ENCODE data around the gene NFKB1.

NFKB1 gene

DNA sequence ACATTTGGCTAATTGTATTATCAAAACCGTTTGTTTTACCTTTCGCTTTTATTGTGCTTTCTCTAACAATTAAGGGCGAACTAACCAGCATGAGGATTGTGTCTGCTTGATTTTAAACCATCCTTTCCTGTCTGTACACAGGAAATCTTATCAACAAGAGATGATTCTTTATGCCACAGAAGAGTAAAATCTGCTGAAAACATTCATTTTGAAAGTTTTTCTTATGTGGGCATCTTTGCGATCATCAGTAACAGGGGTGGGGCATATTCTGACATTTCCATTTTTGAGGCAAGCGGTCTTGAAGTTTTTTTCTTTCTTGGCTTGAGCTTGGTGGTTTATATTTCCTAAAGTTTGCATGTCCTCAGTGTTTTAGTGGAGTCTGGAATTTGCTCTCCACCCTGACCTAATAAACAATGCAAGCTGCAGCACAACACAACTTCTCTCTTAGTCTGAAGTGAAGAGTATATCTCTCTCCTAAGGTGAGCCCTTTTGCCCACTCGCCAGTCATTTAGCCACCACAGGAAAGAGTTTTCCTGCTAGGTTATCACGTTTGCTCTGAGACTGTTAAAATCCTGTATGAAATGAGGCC, 26.6 kb downstream of the NFKB1 start:
- in situ Hi-C loops (cut with HindIII; ENCODE audit: low sequenced_read_pairs): no loop called here

DNA sequence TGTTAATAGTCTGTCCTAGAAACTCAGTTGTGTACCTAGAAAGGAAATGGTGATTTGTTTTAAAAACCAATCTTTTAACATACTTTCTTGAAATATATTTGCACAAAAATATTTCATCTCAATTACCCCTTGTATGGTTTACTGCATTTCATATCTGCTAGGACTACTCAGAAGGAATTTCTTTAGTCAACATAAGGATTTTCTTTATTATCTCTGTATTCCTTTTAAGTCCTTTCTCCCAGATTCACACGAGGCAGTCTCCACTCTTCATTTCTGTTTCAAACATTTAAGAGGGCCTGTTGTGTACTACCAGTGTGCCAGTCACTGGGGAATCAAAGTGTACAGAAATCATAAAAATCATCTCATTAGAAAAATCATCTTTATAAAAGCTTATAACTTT, 28.8 kb downstream of the NFKB1 start:
- in situ Hi-C loops (cut with HindIII; ENCODE audit: low sequenced_read_pairs): no loop called here

DNA sequence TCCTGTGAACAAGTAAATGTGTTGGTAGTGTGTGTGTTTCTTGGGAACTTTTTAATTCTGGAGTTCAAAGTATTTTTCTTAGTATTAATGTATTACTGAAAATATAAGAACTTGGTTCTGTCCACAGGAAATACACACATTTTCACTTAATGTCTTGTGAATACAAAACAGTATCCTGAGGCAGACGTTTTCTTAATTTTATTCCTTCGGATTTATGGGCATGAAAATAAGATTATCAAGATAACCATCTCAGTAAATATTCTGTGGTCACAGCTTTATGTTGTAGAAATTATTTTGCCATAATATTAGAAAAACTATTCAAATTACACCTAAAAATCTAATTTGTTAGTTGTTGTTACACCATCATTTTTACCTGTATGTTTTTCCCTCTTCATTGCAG, 29.8 kb downstream of the NFKB1 start:
- in situ Hi-C loops (cut with HindIII; ENCODE audit: low sequenced_read_pairs): no loop called here

DNA sequence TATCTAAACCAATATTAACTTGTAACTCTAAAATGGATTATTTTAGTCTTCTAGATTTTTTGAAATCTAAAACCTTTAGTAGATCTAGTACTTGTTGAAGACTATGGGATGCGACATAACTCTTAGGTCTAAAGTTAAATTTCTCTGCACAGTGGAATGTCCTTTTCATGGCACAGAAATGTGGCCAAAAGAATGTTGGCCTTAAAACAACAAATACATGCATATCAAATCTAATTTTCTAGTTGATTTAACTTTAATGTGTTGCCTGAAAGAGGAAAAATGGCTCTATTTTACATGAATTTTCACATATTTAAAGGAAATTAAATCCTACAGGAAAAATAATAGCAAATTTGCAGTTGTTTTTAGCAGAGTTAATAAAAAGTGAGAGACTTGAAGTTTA, 30.3 kb downstream of the NFKB1 start:
- in situ Hi-C loops (cut with HindIII; ENCODE audit: low sequenced_read_pairs): no loop called here

DNA sequence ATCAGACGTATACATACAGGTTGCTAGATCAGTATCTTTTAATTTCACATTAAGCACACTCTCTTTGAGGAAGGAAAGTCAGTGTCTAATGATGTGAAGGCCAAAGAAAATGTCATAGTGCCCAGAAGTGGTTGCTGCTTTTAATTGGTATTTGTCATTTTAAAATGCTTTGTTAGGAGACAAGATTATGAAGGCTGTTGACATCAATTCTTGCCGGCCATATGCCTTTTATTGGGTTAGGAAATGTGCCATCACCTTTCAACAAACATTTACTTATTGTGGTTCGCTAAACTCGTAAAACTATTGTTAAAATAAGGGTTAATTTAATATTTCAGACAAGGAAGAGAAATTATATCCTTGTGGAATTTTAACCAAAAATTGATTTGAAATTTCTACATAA, 32.2 kb downstream of the NFKB1 start:
- in situ Hi-C loops (cut with HindIII; ENCODE audit: low sequenced_read_pairs): no loop called here

DNA sequence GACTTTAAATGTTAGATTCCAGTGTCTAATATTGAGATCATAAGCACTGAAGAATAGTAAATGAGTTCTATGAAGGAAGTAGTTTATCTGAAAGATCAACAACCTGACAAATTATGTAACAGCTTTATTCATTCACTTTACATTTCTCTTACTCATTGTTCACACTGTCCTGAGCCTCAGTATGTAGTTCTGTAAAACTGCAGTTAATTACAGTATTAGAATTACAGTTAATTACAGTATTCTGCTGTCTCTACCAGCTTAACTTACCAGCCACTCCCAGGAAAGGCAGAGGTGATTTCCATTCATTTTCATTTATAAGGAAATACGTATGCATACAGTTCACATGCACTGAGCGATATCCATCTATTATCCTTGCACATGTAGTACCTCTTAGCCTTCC, 32.7 kb downstream of the NFKB1 start:
- in situ Hi-C loops (cut with HindIII; ENCODE audit: low sequenced_read_pairs): no loop called here

DNA sequence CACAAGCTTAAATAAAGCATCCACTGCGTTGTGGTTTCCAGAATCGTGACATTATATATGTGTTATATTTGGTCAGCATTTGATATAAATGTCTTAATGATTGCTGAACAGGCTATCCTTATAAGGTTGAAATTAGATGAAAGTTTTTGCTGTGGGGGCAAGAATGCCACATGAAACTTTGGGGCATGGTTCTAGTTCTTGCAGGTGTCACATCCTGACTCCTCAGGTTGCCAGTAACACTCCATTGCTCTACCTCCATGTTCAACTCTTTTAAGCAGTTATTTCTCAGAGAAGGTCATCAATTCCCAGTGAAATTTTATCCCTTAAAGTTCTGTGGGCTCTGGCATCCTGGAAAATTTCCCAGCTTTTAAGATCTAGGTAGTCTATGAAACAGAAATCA, 33.7 kb downstream of the NFKB1 start:
- in situ Hi-C loops (cut with HindIII; ENCODE audit: low sequenced_read_pairs): no loop called here

DNA sequence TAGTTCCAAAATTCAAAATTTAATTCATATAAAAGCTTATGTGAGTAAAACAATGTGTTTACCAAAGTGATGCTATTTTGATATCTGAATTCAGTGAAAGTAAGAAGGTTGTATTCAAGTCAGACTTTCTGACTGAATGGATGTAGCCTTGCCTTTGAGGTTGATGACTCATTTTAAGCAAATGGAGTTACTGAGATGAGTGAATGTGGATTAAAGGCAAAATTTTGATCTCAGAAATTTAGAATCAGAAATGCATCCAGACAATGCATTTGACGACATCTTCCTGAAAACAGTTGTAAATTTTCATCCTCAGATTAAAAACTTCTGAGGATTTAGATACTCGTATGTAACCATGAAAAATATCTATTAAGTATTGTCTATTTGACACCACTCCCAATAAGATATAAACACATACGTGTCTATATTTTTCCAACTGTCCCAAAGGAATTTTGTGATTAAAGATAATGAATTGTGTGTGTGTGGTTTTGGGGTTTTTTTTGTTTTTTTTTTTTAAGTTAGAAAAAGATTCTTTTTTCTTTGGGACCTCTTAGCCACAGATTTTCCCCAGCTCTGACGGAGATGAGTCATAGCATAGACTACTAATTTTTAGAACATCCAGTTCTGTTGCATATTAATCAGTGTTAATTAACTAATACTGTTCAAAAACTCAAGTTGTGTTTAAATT, 34.4 kb downstream of the NFKB1 start:
- in situ Hi-C loops (cut with HindIII; ENCODE audit: low sequenced_read_pairs): no loop called here

DNA sequence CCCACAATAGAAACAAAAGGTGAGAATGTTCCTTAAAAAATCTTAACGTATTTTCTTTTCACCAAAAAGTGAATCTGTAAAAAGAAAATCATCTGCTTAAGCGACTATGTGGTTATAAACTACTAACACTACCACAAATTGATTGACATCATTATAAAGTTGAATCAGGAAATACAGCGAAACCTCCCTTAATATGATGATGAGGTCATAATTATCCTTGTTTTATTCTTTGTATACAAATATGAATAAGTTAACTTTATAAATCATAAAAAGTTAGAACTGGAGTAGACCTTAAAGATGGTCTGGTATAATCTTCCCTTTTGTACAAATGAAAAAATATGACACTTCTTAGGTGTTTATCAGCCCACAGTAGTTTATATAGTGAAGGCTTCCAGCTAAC, 35.6 kb downstream of the NFKB1 start:
- in situ Hi-C loops (cut with HindIII; ENCODE audit: low sequenced_read_pairs): no loop called here

DNA sequence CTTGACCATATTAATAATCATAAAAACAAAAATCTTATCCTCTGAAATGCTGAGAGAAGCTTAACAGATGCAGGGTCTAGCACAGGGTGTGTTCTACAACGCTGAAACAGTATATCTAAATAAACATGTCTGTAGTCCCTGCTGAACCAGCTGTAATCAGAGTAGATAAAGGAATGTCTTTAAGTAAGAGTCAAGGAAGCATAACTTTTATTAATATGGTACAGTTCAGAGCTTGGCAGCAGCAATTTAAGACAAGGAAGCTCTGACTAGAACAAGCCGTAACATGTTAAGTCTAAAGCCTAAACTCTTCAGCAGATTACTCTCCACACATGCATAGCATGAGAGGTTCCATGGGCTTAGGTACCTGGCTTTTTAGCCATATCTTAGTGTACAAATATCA, 36.1 kb downstream of the NFKB1 start:
- in situ Hi-C loops (cut with HindIII; ENCODE audit: low sequenced_read_pairs): no loop called here

DNA sequence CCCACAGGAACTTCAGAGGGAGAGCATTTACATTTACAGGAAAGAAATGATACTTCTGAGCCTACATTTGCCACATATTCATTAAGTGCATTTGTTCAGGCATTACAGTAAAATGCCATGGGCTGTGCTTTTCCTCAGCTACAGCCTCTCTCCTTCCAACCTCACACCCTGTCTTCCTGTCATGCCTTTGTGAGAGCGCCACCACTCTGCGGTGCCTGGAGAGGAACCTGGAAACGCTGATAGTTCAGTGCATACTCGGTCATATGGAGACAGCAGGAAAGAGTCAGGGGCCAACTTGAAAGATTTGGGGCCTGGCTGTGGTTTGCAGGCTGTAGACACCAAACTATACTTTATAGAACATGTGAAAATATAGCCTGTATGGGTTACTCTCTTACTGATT, 40.5 kb downstream of the NFKB1 start:
- in situ Hi-C loops (cut with HindIII; ENCODE audit: low sequenced_read_pairs): no loop called here

DNA sequence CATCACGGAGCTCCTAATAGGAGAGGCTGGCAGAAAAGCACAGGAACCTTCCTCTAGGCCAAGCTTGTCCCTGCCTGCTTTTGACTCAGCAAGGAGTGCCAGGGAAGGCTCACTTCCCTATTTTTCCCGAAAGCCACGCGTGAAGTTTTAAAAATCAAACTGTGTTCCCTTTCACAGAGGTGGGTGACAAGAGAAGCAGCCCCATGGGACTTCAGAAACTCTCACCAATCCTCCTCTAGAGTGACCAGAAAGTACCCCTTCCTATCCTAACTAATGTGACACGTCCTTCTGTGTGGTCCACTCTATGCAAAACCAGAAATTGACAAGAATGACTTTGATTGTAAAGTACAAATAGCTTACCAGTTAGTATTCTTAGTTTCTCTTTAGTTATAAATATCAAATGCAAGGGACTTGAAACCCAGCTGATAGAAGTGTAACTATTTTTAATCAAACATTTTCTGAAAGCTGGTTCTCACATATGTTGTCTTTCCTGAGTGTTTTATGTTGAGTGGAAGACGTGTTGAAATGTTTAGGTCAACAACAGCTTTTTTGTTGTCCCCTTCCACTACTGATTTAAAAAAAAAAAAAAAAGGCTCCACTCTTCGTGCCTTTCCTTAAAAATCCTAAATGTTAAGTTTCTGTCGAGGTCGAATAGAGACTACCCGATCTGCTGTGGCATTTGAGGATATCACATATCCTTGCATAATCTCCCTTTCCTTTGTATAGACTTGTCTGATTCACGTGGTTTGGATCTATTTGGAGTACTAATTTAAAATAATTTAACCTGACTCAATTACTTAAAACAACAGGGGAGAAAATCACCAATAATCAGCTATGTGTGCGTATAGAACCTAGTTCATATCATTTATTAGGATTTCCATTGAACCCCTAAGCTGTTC, 42.1 kb downstream of the NFKB1 start:
- in situ Hi-C loops (cut with HindIII; ENCODE audit: low sequenced_read_pairs): no loop called here

DNA sequence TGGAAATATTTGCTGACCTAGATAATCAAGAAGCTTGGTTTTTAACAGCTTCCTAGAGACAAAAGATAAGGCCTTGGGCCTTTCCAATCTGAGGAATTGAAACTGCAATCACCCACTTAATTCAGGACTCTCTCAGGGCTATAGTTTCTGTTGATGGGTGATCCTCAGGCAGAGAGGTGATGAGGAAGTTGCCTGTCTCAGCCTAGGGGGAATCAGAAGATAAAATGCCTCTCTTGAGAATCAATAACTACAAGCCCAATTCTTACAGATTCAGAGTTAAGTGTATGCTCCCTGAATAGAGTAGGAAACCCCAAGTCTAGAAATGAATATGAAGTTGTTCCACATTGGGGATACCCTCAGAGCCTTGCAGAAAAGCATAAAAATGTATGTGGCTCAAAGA, 45.5 kb downstream of the NFKB1 start:
- in situ Hi-C loops (cut with HindIII; ENCODE audit: low sequenced_read_pairs): no loop called here

DNA sequence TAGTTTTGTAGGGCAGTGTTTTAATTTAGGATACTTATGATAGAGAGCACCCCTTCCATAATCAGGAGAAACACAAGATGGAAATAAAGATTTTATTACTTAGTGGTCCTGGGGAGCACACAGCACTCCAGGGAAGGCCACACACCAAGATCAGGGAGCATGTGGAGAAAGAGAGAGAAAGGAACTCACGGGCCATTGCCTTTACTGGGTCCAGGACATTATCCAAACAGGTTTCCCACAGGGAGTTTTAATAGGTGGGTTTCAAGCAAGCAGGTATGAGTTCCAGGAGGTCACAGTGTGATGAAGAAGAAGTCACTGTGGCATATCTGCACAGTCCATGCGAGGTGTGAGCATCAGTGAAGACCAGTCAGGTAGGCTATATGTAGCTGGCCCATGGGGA, 46.8 kb downstream of the NFKB1 start:
- in situ Hi-C loops (cut with HindIII; ENCODE audit: low sequenced_read_pairs): no loop called here

DNA sequence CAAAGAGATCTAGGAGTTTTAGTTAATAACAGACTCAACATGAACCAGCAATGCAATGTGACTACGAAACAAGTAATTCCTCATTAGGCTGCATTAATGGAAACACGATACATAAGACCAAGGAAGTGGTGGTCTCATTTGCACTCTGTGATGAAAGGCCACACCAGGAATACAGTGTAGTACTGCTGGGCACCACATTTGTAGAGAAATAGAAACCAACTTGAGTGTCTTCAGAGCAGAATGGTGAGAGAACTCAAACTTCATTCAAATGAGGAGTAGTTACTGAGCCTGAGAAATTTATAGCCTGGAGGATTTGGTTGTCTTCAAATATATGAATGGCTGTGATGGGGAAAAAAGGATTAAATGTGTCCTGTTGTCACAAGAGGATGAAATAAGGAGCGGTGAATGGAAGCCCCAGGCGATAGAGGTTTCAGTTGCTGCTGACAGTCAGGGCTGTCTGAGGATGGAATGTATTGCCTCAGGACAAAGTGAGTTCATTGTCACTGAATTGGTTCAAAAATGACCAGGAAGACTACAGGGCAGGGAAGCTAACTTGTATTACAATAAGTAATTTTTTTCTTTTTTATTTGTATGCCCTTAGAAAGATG, 50.9 kb downstream of the NFKB1 start:
- in situ Hi-C loops (cut with HindIII; ENCODE audit: low sequenced_read_pairs): no loop called here

DNA sequence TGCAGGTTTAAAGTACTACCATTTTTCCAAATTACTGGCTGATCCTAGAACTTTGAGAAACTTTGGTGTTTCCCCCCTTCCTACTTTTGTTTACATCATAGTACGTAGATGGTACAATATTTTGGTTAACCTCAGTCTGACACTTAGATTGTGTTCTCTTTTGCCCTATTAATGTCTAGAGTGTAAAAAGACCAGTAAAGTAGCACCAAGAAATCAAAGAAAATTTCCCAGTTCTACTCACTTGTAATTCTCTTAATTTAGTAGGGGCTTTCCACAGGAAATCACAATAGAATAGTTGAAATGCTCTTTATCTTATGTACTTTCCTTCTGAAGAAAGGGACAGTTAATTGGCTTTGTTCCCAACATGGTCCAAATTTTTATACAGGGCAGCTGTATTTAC, 51.6 kb downstream of the NFKB1 start:
- in situ Hi-C loops (cut with HindIII; ENCODE audit: low sequenced_read_pairs): no loop called here

DNA sequence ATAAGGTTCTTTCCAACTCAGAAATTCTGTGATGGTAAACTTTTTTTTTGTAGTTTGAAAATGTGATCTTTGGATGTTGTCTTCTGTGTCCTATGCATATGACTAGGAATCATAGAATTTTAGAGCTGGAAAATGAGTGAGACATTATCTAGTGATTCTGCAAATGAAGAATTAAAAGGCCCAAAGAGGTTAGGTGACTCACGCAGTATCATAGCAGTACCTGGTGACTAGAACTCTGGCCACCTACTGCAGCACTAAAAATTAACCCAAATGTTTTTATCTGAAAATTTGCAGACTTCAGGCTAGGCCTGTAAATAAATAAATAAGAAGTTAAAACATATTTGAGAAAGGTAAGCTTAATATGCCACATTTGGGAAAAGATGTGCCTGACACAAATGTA, 52.8 kb downstream of the NFKB1 start:
- in situ Hi-C loops (cut with HindIII; ENCODE audit: low sequenced_read_pairs): no loop called here

DNA sequence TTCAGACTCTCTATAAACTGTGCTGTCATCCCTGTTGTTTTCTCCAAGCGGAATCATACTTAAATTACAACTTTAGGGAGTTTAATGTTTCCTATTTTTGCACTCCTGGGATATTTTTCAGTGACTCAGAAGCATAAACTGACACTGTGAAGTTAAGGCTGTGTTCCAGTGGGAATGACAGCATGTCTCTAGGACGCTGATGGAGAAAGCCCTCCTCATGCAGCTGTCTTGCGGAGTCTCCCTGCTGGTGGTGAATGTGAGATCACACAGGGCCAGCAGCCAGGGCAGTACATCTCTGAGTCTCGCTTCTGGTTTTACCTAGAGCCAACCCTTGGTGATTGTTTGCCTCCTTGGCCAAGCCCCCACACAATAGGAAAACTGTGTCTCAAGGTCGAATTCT, 53.3 kb downstream of the NFKB1 start:
- in situ Hi-C loops (cut with HindIII; ENCODE audit: low sequenced_read_pairs): no loop called here

DNA sequence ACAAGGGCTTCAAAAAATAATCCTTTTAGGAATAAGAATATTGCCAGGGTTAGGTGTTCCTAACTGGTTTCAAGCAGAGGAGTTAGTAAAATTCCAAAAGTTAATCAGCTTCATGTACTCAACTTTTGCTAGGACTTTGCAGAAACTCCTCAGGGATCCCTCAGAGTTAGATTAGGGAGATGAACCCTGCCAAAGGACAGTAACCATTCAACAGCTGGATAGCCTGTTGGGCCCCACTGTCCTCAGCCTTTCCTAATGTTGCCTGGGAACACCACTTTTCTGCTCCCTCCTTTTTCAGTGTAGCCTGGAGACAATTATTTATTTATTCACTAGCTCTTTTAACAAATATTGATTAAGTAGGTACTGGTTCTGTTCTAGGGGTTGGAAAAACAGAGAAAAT, 53.8 kb downstream of the NFKB1 start:
- in situ Hi-C loops (cut with HindIII; ENCODE audit: low sequenced_read_pairs): no loop called here

DNA sequence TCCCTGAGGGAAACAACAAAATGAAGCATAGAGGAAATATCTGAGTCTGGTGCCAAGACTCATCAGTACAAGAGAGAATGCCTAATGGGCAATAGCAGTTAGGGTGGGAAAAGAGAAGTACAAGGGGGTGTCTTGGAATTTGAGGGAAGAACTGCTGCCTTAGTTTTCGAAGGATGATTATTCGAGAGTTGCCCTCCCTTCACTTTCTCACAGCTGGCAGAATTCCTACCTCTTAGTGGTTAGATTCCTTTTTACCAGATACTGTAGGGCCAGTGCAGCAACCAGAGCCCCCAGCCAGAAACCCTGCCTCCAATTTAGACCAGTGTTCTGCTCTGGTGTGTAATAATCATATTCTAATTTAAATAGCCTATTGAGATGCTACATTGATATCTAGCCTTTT, 56.5 kb downstream of the NFKB1 start:
- in situ Hi-C loops (cut with HindIII; ENCODE audit: low sequenced_read_pairs): no loop called here

DNA sequence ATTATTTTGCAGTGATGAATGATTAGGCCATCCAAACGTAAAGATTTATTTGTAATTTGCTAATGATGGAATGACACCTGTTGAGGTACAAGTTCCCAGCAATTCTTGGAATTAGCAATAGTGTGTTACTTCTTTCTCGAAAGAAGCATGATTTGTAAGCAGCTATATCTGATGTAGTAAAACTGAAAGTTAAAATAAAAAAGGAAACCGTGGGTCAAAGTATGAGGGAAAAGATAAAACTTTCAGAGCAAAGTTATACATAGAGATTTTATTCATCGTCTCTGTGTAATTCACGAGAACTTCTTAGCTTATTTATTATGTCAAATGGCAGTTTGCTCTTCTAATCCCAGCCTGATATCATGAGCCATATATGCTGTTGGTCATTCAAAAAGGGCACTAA, 59.0 kb downstream of the NFKB1 start:
- in situ Hi-C loops (cut with HindIII; ENCODE audit: low sequenced_read_pairs): no loop called here

Data from DLD1 (cell line).